ENCODE measurements around the gene GALNT3. TPM values are rescaled to one million over a fixed set of nuclear protein-coding genes. Genes with fewer than 3 reads are reported as not detected.

The GALNT3 gene
- total and polyA plus RNA-seq, 9 of the 15 experiments (the other 6 are each of a cell fraction or from before 2014, with no cell fraction given), result 0.03 to 0.29 (median 0.06) TPM; not detected in 6

GRCh38 chr2:165699946-165700345 is 94.1 kb downstream of the GALNT3 start:
- no peak overlapping the region for H2AFZ ChIP-seq (ENCODE audit: low read depth, low read length)
- no peaks in the 10 kb centered on the region for H3K27me3 ChIP-seq (ENCODE audit: control insufficient read depth in 2 of 2, insufficient read depth in 2 of 2, low read length in 2 of 2)
- WGBS (ENCODE audit: insufficient coverage, low coverage, missing lambda C conversion rate), result 0% methylated on average over 2 of the region's 2 CpGs
- intact Hi-C loops (cut with micrococcal nuclease), result no loop called here
- no TSS peak for BruUV-seq (replicated peaks)
- in situ Hi-C loops (cut with MboI), result no loop called here
- ChIA-PET POLR2A (no interaction called here), CTCF (ENCODE audit: low intra/inter-chr PET ratio) (no interaction called here)
- H3K4me3 ChIP-seq, result no peak overlapping the region
- H3K9ac ChIP-seq (ENCODE audit: insufficient read depth in 1 of 2, low read depth in 2 of 2, low read length in 2 of 2), result no peak overlapping the region
- no peak for FAIRE-seq
- DNase-seq (ENCODE audit: extremely low read depth in 1 of 4, low spot score in 3 of 4), result no peak
- no peaks in the 10 kb centered on the region for H3K9me3 ChIP-seq (replicated peaks; ENCODE audit: control insufficient read depth, insufficient read depth, low read depth, low read length)
- no peaks in the 10 kb centered on the region for H4K20me1 ChIP-seq (replicated peaks; ENCODE audit: control insufficient read depth, insufficient read depth, low read length)
- H3K4me2 ChIP-seq (ENCODE audit: insufficient read depth, low read length), result no peak overlapping the region
- no peak overlapping the region for H3K27ac ChIP-seq (ENCODE audit: extremely low read depth, low read depth, low read length)
- H3K9me1 ChIP-seq (ENCODE audit: control insufficient read depth, insufficient read depth, low read length), result no peaks in the 10 kb centered on the region
- no peaks in the 10 kb centered on the region for H3K36me3 ChIP-seq (ENCODE audit: control insufficient read depth, insufficient read depth, low read length)
- ATAC-seq, result no peak
- no peaks in the 10 kb centered on the region for H3K4me1 ChIP-seq (replicated peaks in 1 of 2; ENCODE audit: control insufficient read depth in 2 of 2, insufficient read depth in 2 of 2, low read length in 2 of 2)
- no peaks in the 10 kb centered on the region for H3K79me2 ChIP-seq (ENCODE audit: control insufficient read depth, insufficient read depth, low read length)
- TF ChIP-seq SIN3A (IDR thresholded peaks at IDR 0.05; ENCODE audit: borderline replicate concordance in 2 of 2, control insufficient read depth in 1 of 2, low read depth in 2 of 2, low read length in 2 of 2) (no peak), ARID3A (IDR thresholded peaks at IDR 0.05; ENCODE audit: borderline replicate concordance, low read depth, low read length) (no peak), XRCC3 (IDR thresholded peaks at IDR 0.05) (no peak), RERE (CRISPR knock-in tag; IDR thresholded peaks at IDR 0.05; ENCODE audit: borderline replicate concordance) (no peak), ZNF133 (CRISPR knock-in tag; IDR thresholded peaks at IDR 0.05) (no peak), UBTF (IDR thresholded peaks at IDR 0.05; ENCODE audit: borderline replicate concordance in 1 of 2, low read depth in 2 of 2, low read length in 2 of 2) (no peak), RBM14 (IDR thresholded peaks at IDR 0.05; ENCODE audit: borderline replicate concordance, insufficient read depth, low read depth, low read length) (no peak), ZNF347 (CRISPR knock-in tag; IDR thresholded peaks at IDR 0.05; ENCODE audit: low read depth) (no peak), E2F6 (IDR thresholded peaks at IDR 0.05; ENCODE audit: borderline replicate concordance in 1 of 2, extremely low read depth in 1 of 2, insufficient read depth in 1 of 2, insufficient read length in 1 of 2, low read depth in 1 of 2, low read length in 1 of 2, poor library complexity in 1 of 2, severe bottlenecking in 1 of 2) (no peak)
